SIG-M5 treated with dmso at 0.1 percent for 504 hours (cell line): Measurements from ENCODE around the gene FLYWCH1.

ENCODE experiments used
- DNase-seq: peaks from one replicate; lab custom pipeline; 2025; ENCODE audit not compliant: unreplicated experiment; lab: John Stamatoyannopoulos, UW

The FLYWCH1 gene

GRCh38 chr16:2911638-2912329 lies at the start of gene FLYWCH1:
Gene FLYWCH1, plus strand, starts transcription at chr16:2911931. Its CDS starts 17,755 bp downstream, at chr16:2929686.
- DNase-seq: peak; percentile 95

- no peak for DNase-seq
These were observed 46.1 kb upstream of the FLYWCH1 start for GRCh38 chr16:2865651-2866050.

- DNase-seq: no peak
These were observed 45.3 kb upstream of the FLYWCH1 start for GRCh38 chr16:2866431-2866830.

- DNase-seq: no peak
These were observed 44.1 kb upstream of the FLYWCH1 start for GRCh38 chr16:2867661-2867986.

GRCh38 chr16:2867987-2868789 lies 43.5 kb upstream of the FLYWCH1 start:
- DNase-seq: peak; percentile 91

- DNase-seq: no peak
These were observed 39.8 kb upstream of the FLYWCH1 start for GRCh38 chr16:2871926-2872325.

- DNase-seq: no peak
These were observed 37.5 kb upstream of the FLYWCH1 start for GRCh38 chr16:2874032-2874911.

- peak; percentile 69 for DNase-seq
These were observed 36.8 kb upstream of the FLYWCH1 start for GRCh38 chr16:2874912-2875362.

GRCh38 chr16:2879854-2880508 lies 31.8 kb upstream of the FLYWCH1 start:
- DNase-seq: no peak

GRCh38 chr16:2881783-2882649 lies 29.7 kb upstream of the FLYWCH1 start:
- peak; percentile 4 for DNase-seq

GRCh38 chr16:2882650-2883457 lies 28.9 kb upstream of the FLYWCH1 start, which contains the start of gene FLYWCH2:
Gene FLYWCH2, plus strand, starts transcription at chr16:2883215. Its CDS starts 13,235 bp downstream, at chr16:2896450.
- DNase-seq: peak; percentile 97

- DNase-seq: no peak
These were observed 28.2 kb upstream of the FLYWCH1 start for GRCh38 chr16:2883458-2883908.

GRCh38 chr16:2884041-2884451 lies 27.7 kb upstream of the FLYWCH1 start:
- DNase-seq: no peak

GRCh38 chr16:2894231-2894630 lies 17.5 kb upstream of the FLYWCH1 start:
- DNase-seq: no peak

- DNase-seq: no peak
These were observed 15.9 kb upstream of the FLYWCH1 start for GRCh38 chr16:2895813-2896212.

- DNase-seq: no peak
These were observed 15.2 kb upstream of the FLYWCH1 start for GRCh38 chr16:2896480-2897010.

GRCh38 chr16:2897110-2897509 lies 14.6 kb upstream of the FLYWCH1 start:
- no peak for DNase-seq

GRCh38 chr16:2898831-2899563 lies 12.7 kb upstream of the FLYWCH1 start:
- DNase-seq: no peak
